Esophagus (tissue), 2 donors: Measurements from ENCODE around the gene FNDC1. TPM values are rescaled to one million over a fixed set of nuclear protein-coding genes. Genes with fewer than 3 reads are reported as not detected.

Experiments used
- H3K27ac ChIP-seq, 2 donors: one replicate each; pipeline ENCODE4 v1.5.1; 2013; ENCODE audit warnings: low read depth in 2 of 2, mild to moderate bottlenecking in 2 of 2, inconsistent platforms in 1 of 2, low read length in 1 of 2, moderate library complexity in 1 of 2
- H3K27me3 ChIP-seq, 2 donors: one replicate each; pipeline ENCODE4 v1.6.1; 2013; ENCODE audit warnings: low read length in 2 of 2, control low read depth in 1 of 2, mild to moderate bottlenecking in 1 of 2; ENCODE audit not compliant: insufficient read depth in 2 of 2, control insufficient read depth in 1 of 2
- H3K36me3 ChIP-seq, 2 donors: one replicate each; pipeline ENCODE4 v1.6.1; 2013; ENCODE audit warnings: low read length in 1 of 2; ENCODE audit not compliant: control insufficient read depth in 2 of 2, insufficient read depth in 2 of 2
- H3K4me1 ChIP-seq, 2 donors: one replicate each; pipeline ENCODE4 v1.6.1; 2013; ENCODE audit warnings: low read length in 1 of 2; ENCODE audit not compliant: control insufficient read depth in 2 of 2, insufficient read depth in 2 of 2
- H3K4me3 ChIP-seq, 2 donors: one replicate each; pipeline ENCODE4 v1.5.1; 2013; ENCODE audit warnings: low read length in 2 of 2, mild to moderate bottlenecking in 2 of 2, low read depth in 1 of 2, moderate library complexity in 1 of 2
- H3K9me3 ChIP-seq, 2 donors: one replicate each; pipeline ENCODE4 v1.6.1; 2013; ENCODE audit warnings: mild to moderate bottlenecking in 2 of 2, low read depth in 1 of 2, low read length in 1 of 2, moderate library complexity in 1 of 2; ENCODE audit not compliant: control insufficient read depth in 2 of 2, insufficient read depth in 1 of 2
- WGBS, 2 donors: extraction: QIAGEN DNeasy Blood & Tissue Kit; methylation state at CpG; one replicate each; pipeline ENCODE4 v1.1.7; 2013; 5-methylcytosine and 5-hydroxymethylcytosine counted together
- polyA plus RNA-seq, 2 donors: library from polyadenylated mRNA; stranded (reverse); fragments of 200-250 nt; gene quantifications; one replicate each; pipeline ENCODE4 v1.2.3, GENCODE V29; 2013
- donor health status: healthy with polysubstance abuse.
- donor health status: Bipolar disorder and iron deficiency.

Gene FNDC1
- polyA plus RNA-seq, 2 donors = 0.01 to 0.02 TPM

GRCh38 chr6:159194421-159194820 is 25.2 kb downstream of the FNDC1 start:
- Histone ChIP-seq H3K4me1 (no peaks in the 10 kb centered on the region), H3K36me3 (no peaks in the 10 kb centered on the region), H3K4me3 (no peak overlapping the region), H3K27me3 (no peaks in the 10 kb centered on the region), H3K27ac (no peak overlapping the region), H3K9me3 (peaks cover 0 to 2% of the 10 kb centered on the region in 2 donors)
- WGBS, 2 donors = 78 to 79% methylated on average over 4 of the region's 4 CpGs

DNA sequence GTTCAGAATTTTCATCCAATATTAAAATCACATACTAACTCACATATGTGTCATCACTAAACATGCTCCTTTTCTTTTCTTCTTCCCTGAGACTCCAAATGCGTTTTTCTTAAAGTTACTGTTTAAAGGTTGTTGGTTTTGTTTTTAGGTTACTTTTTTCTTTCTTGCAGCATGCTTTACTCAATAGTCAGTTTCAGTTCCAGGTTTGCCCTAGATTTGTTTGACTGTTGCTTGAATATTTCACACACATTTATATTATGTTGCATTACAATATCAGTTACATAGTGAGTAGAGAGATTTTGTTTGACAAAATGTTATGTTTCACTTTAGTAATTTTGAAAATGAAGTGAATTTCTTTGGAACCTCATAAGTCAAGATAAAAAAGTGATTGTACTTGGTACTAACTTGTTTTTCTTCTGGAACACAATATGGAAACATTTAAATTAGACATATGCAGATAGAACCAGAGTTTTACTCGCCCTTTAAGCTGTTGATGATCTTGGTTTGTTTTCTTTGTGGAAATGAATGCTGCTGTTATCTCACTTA is 27.3 kb downstream of the FNDC1 start:
- Histone ChIP-seq H3K9me3 (no peaks in the 10 kb centered on the region), H3K4me1 (no peaks in the 10 kb centered on the region), H3K4me3 (no peak overlapping the region), H3K27ac (no peak overlapping the region), H3K36me3 (no peaks in the 10 kb centered on the region), H3K27me3 (no peaks in the 10 kb centered on the region)
- WGBS, 2 donors = 63 to 73% methylated on average over 2 of the region's 2 CpGs

- 78% methylated on average over 7 of the region's 7 CpGs for WGBS, 2 donors
- Histone ChIP-seq H3K9me3 (no peaks in the 10 kb centered on the region), H3K27me3 (no peaks in the 10 kb centered on the region), H3K4me1 (no peaks in the 10 kb centered on the region), H3K36me3 (no peaks in the 10 kb centered on the region), H3K4me3 (no peak overlapping the region), H3K27ac (no peak overlapping the region)
These were observed 28.1 kb downstream of the FNDC1 start for GRCh38 chr6:159197251-159197650.

DNA sequence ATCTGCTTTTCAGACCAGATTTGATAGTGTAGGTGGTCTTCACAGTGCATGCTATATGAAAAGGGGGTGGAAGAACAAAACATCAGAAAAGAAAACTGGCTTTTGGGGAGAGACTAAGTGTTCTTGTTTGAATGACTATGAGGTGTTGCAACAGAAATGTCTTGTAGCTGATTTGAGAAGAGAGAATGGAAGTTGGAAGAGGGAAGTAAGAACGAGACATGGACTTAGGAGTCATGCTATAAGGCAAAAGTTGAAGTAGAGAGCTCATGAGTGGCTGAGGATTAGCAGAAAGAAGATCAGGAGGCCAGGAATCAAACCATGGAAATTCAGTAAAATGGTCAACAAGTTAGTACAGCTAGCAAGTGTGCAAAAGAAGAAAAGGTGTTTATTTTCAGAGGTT is 32.1 kb downstream of the FNDC1 start:
- Histone ChIP-seq H3K36me3 (no peaks in the 10 kb centered on the region), H3K4me3 (no peak overlapping the region), H3K4me1 (no peaks in the 10 kb centered on the region), H3K27me3 (no peaks in the 10 kb centered on the region), H3K9me3 (no peaks in the 10 kb centered on the region), H3K27ac (no peak overlapping the region)
- WGBS, 2 donors = 50 to 62% methylated on average over 1 of the region's 1 CpG

- Histone ChIP-seq H3K4me3 (no peak overlapping the region), H3K27me3 (no peaks in the 10 kb centered on the region), H3K4me1 (no peaks in the 10 kb centered on the region), H3K36me3 (no peaks in the 10 kb centered on the region), H3K9me3 (no peaks in the 10 kb centered on the region), H3K27ac (no peak overlapping the region)
- 62 to 70% methylated on average over 9 of the region's 9 CpGs for WGBS, 2 donors
These were observed 34.3 kb downstream of the FNDC1 start for GRCh38 chr6:159203304-159204005.

GRCh38 chr6:159204605-159205004 is 35.4 kb downstream of the FNDC1 start:
- 98 to 100% methylated on average over 3 of the region's 3 CpGs for WGBS, 2 donors
- H3K36me3 ChIP-seq = no peaks in the 10 kb centered on the region
- no peak overlapping the region for H3K4me3 ChIP-seq
- H3K27me3 ChIP-seq = no peaks in the 10 kb centered on the region
- H3K9me3 ChIP-seq = no peaks in the 10 kb centered on the region
- no peaks in the 10 kb centered on the region for H3K4me1 ChIP-seq
- H3K27ac ChIP-seq = no peak overlapping the region

GRCh38 chr6:159212028-159212427 is 42.8 kb downstream of the FNDC1 start:
- H3K9me3 ChIP-seq = no peaks in the 10 kb centered on the region
- H3K4me3 ChIP-seq = no peak overlapping the region
- no peaks in the 10 kb centered on the region for H3K4me1 ChIP-seq
- WGBS, 2 donors = 56 to 67% methylated on average over 4 of the region's 4 CpGs
- H3K36me3 ChIP-seq = no peaks in the 10 kb centered on the region
- no peaks in the 10 kb centered on the region for H3K27me3 ChIP-seq
- H3K27ac ChIP-seq = no peak overlapping the region

GRCh38 chr6:159212525-159213280 is 43.5 kb downstream of the FNDC1 start:
- no peak overlapping the region for H3K27ac ChIP-seq
- no peak overlapping the region for H3K4me3 ChIP-seq
- H3K36me3 ChIP-seq = no peaks in the 10 kb centered on the region
- H3K4me1 ChIP-seq = no peaks in the 10 kb centered on the region
- no peaks in the 10 kb centered on the region for H3K9me3 ChIP-seq
- 84 to 89% methylated on average over 5 of the region's 5 CpGs for WGBS, 2 donors
- H3K27me3 ChIP-seq = no peaks in the 10 kb centered on the region

DNA sequence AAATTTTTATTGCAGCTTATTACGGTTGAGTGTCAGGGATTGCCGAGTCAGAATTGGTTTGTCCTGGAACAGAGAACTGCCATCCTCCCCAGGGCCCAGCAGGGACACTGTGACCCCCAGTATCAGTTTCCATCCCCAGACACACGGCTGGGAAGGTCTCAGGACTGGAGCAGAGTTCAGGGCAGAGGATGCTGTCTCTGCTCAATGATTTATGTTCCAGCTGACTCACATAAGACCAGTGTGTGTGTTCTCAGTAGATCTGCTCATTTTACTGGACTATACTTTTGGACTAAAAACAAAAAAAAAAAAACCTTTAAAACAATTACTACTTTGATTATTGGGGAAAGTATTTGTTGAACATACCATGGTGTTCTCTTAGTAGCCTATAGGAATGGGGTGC is 44.2 kb downstream of the FNDC1 start:
- no peak overlapping the region for H3K27ac ChIP-seq
- H3K4me1 ChIP-seq = no peaks in the 10 kb centered on the region
- no peaks in the 10 kb centered on the region for H3K9me3 ChIP-seq
- H3K4me3 ChIP-seq = no peak overlapping the region
- 68 to 78% methylated on average over 3 of the region's 3 CpGs for WGBS, 2 donors
- H3K36me3 ChIP-seq = no peaks in the 10 kb centered on the region
- no peaks in the 10 kb centered on the region for H3K27me3 ChIP-seq
